HG02973 (cell line): ENCODE results near the gene POC1B.
A peak's percentile ranks its signal among the peaks of the same experiment; 100 is the strongest.

Experiments
- ATAC-seq: cut with Tn5 transposase; IDR thresholded peaks from one replicate; pipeline ENCODE4 v1.9.1; 2021; ENCODE audit warnings: moderate library complexity; ENCODE audit not compliant: unreplicated experiment

Gene POC1B

DNA sequence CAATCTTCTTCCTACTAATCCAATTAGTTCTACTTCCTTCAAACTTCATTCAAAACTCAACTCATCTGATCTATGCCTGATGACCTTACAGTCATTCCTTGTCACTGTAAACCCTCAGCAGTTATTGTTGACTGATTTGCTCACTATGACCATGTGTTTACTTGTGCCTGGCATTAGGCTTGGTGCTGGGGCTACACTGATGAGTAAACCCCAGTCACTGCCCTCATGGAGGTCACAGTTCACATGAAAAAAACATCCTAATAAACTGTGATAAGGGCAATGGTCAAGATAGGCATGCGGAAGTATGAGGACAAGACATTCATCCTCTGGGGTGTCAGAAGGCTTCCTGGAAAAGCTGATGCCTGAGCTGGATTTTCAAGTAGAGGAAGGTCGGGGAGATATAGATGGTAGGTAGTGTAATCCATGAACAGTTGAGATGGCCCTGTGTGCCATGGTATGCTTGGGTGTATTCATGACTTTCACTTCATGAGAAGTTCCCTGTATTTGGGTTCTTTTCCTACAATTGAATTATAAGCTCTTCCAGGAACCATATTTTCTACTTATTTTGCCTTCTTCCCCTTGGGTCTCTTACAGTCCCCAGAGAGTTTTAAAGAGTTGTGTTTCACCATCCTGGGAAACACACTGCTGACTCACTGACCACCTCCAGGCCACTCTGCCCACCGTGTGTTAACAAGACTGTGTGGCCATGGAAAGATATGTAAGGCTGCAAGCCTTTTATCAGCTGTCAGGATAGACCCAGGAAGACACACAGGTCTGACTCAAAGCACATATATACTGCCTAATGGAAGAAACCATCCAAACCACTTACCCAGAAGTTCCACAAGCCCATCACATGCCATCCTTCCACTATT, 134.8 kb downstream of the POC1B start:
- no peak for ATAC-seq

DNA sequence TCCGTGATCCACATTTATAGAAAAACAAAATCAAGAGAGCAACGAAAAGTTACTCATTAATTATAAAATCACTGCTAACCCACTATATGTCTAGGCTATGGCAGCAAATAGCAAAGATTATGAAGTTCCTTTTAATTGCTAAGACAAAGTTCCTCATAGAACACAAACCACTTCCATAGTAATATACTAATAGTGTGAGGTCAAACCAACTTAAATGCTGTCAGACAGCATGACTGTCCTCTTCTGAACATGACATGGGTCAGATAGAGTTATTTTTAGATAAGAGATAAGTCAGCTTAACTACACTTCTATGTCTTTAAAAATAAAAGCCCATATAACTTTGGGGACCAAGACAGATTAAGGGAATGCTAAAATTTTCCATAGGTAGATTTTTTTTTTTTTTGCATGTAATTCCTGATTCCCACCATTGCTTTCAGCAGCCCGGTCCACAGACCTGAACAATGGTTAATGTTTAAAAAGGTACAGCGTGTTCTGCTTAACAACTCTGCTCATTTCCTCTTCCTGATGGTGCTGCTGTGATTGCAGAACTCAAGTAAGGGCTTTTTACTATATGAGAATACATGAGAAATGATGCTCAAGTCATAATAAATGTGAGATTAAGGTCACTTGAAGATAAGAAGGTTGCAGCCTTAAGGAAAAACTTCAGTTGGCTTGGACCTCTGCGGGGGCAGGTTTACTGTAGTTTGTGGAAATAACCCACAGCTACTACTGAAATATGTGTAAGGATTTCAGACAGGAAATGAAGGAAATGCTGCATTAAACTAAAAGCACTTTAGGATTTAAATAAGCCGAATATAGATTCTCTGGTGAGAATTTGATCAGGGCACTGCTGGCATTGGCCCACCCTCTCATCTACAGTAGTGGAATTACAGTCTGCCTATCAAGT, 135.8 kb downstream of the POC1B start:
- peak; percentile 55 for ATAC-seq

DNA sequence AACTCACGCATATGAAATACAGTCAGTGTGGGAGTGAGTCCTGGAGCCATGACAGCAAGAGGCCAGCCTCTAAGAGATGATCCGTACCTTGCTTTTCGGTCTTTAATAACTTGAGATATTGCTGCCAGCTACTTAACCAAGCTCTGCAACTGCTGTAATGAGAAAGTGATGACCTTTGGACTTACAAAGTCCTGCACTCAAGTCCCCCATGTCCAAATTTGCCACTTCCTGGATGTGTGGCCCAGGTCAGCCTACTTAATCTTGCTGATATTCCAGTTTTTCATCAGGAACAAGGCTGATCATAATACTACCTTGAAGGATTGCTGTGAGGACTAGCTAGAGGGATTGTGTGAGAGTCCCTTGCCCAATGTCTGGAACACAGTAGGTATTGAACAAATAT, 139.7 kb downstream of the POC1B start:
- no peak for ATAC-seq

DNA sequence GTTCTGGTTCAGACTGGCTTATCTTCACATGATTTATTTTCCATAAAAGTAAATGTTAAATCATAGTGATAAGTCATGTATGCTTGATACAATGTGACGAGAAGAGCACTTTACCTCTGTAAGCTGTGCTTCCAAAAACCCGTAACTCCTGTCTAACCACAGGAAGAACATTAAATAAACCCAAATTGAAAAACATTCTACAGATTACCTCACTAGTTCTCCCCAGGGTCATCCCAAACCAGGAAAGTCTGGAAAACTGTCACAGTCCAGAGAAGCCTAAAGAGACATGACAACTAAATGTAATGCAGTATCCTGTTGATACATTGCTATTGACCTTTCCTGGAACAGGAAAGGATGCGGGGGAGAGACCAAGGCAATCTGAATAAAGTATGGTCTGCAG, 141.0 kb downstream of the POC1B start:
- no peak for ATAC-seq

DNA sequence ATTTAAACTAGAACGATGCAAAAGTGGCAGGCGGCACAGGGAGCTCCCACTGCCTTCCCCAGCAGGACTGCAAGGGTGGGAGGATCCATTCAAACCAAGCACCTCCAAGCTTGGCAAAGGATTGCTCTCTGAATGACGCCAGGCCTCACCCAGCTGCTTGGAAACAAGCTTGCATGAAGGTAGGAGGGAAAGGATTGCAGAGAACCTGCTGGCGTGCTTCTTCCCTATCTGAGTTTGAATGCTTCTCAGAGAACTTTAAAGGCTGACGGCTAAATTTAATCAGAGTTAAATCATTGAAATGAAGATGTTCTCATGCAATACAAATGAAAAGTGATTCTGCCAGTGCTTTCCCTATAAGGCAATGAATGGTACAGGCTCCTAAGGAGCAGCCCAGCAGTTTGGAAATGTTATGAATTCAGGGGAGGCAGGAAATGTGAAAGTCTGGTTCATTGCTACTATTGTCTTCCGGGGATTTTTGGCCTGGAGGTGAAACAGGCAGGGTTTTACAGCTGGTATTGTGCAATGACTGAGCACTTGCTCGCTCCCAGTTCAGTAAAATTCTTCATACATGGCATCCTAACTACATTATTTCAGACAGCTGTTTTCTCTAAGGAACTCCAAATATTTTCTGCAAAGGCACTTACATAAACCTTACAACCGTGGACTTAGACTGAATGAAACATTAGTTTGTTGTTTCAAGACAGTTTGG, 141.6 kb downstream of the POC1B start:
- ATAC-seq: no peak

DNA sequence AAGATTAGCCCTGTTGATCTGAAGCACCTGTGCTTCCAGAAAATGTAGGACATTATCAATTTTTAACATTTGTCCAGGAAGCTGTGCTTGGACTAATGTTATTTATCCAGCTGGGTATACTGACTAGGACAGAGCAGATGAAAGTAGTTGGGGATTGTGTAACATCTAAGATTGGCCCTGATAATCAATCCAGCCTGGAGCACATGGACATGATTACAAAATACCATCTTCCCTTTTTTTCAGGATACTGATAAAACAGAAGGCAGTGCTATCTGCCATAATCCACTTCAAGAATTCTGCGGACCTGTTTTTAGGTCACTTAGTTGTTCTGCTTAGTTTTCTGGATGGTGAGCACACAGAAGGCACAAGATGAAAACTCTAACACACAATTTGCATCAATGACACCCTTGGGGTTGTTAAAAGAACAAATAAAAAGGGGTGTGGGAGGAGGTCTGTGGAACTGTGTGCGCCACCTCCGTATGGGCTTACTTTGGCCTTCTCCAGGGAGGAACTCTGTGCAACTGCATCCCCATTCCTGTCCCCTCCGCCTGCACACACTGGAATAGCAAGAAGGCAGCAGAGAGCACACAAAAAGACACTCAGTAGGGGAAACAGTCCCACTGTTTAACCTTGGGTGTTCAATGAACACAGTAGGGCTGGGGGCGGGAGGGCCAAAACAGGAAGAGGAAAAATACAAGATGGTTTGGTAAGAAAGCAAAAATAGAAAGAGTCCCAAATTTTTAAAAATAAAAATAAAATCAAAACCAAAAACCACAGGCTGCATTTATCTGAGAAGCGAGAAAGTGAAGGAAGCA, 142.4 kb downstream of the POC1B start:
- ATAC-seq: no peak

DNA sequence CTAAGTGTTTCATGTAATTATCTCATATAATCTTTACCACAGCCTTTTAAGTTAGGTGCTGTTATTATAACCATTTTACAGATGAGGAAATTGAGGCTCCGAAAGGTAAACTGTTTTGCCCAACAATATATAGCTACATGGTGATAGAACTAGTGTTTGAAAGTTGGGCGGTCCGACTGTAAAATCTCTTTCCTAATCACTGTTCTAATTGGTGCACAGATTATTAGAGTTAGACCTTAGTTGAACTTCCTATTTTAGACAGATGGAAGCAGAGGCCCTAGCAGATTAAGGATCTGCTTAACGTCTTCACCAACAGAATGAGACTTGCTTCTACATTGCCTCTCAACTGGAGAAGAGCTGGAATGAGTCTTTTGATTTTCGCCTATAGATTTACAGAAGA, 143.5 kb downstream of the POC1B start:
- no peak for ATAC-seq

DNA sequence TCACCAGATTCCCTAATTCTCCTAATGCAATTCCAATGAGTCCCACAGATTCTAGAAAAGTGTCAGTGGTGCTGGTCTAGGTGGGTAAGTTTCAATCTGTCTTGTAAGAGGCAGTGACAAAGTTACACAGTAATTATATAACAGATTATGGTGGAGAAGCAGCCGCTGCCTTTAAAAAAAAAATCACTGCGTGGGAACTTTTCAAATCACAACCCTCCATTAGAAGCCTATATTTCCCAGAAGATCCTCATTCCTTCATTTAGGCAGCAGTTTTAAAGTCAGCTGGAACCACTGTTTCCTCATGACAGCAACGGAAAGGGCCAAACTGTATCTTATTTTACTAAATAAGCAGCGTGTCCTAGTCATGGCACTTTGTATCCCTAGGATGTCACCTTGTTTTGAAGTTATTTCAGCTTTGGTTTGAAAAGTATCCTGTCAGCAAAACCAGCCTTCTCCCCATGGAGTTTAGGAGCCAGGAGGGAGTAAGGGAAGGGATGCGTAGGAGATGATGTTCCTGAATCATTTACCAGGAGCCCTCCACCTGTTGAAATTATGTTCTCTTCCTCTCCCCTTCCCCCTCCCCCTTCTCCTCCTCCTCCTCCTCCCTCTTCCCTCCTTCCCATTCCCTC, 145.9 kb downstream of the POC1B start:
- ATAC-seq: no peak

DNA sequence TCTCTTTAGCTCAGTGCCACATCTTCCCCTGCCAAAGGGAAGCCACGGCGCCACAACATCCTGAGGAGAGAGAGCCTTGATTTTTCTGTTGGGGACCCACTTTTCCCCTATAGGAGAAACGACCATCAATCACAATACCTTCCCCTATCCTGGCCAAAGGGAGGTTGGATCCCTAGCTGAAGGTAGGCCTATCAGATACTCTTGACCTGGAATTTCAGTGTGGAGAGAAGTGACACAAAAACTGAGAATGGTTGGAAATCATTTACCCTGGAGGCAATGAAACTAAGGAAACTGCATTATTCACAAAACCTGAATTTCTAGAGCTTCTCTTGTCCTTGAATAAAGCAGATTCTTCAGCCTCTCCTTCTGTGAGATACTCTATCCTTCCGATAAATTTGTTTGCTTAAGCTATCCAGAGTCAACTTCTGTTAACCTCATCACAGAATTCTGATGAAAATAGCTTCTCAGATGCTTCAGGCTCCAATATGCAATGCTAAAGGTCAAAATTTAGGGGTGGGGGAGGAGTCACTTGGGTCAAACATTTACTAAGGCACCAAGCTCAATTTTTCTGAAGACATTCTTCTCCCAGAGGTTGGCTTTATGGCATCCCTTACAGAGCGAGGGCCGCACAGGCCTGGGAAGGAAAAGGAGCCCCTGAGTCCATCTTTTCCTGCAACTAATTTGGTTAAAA, 146.6 kb downstream of the POC1B start:
- no peak for ATAC-seq

DNA sequence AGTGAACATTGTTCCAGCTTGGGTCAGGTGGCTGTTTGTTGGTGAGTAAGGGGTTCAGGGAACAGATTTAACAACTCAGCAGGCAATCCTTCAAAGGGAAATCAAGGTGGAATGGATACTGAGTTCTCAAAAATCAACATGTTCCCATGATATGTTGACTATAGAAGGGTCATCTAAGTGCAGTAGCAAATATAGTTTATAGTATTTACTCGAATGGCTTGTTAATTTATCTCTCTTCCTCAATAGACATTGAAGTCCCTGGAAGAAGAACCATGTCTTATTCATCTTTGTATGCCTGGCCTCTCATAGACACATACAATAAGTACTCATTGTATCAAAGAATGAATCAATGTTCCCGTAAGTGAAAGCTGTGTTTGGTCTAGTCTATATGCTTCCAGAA, 149.0 kb downstream of the POC1B start:
- no peak for ATAC-seq

DNA sequence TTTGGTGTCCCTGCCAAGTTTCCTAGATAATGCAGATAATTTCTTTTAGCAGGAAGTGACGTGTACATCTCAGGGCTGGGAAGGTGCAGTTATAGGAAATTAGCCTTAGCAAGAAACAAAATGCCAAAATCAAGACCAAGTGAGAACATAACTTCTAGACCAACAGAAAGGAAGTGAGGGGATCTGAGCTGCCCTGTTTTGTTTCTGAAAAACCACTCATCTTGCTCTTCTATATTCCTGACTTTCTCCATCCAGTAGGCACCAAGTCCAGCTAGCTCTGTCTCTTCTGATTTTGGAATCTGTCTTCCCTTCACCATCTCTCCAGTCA, 149.7 kb downstream of the POC1B start:
- ATAC-seq: no peak

DNA sequence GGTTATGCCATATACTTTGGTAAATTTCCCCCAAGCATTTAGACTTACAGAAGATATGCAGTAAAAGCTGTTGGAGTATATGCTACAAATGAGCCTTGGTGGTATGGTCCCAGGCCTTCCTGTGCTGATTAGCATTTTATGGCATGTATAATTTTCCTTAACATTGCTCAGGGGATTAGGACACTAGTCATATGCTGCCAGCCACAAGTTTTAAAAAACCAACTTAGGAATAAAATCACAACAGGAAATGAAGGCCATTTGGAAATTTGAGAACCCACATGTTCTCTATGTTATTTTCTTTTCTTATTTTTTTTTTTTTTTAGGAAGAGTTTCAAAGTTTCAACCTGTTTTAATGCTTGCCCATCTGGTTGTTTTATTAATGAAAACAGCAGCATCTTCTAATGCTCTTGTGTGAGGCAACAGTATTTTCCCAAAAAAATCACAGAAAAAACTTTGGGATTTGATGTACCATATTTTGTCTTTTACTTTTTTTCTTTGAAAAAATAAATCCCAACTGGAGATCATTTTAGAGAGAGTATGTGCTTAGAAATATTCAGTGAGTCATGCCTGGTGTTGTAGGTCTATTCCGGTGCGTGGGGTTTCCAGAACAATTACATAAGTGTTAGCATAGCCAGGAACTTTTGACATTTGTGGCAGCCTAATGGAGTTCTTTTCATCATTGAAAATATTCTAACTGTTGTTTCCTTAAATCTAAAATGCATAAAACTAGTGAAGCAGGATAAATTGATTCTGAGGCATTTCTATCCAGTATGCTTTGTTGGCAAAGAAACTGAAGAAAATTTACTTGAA, 151.9 kb downstream of the POC1B start:
- no peak for ATAC-seq

DNA sequence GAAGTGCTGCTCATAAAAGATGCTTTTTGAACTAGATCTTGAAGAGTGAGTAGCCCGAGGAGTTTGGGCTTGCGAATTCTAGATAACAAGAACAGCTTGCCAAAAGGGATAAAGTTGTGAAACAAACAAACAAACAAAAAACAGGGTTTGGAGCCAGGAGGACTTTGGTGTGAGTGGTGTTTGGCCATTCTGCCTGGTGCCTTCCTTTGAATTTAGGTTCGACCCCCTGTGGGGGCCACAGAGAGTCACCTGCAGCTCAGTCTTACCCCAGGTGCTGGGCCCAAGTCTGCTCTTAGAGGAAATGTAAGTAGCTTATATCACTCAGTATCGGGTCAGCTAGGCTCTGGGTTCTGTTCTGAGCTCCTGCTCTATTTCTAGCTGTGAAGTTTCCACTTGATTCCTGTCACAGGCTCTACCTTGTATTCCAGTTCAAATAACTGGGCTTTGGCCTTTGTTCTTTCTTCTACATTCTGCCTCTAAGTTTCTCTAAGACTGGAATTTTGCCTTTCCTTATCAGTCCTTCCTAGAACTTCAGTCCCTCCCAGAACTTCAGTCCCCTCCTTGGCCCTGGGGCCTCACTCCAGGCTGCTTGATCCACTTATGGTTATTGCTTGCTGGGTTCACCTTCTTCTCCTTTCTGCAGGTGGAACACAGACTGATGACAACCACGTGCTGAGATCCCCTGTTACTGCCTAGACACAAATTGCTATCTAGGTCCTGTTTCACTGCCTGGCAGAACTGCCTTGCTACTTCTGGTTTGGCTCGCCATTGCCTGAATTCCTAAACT, 153.1 kb downstream of the POC1B start:
- no peak for ATAC-seq

DNA sequence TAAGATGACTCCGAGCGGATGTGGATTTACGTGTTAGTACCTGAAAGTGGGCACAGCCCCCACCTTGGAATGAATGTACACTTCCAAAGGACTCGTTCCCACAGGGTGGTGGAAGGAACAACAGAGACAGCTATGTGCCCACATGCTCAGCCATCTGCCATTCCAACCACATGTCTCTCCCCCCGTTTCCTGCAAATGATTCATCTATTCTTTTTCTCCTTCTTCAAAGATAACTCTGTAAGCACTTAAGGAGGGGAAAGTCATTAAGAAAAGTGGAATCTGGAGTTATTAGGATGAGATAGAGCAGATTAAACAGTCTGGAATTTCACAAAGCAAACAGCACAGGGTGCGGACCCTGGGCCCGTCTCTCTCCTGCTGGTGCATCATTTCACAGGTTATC, 155.0 kb downstream of the POC1B start:
- ATAC-seq: no peak

DNA sequence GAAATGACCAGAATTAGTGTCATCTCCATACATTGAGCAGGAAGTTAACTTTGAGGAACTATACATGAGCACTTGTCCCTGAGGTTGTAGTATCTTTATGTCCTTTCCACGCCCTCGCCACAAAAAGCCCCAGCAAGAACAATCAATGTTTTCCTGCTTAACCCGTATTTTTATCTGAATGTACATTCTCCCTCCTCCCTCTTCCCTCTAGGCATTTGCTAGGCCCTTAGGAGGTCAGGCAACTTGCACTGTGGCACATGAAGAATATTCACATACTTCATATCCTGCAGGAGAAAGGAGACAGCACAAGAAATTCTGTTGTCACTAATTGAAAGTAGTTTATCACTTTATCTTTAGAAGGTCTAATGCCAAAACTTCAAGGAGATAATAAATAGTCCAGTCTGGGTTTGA, 155.4 kb downstream of the POC1B start:
- no peak for ATAC-seq
